H4 (cell line): ENCODE data around the gene ENTREP1. TPM values are rescaled to one million over a fixed set of nuclear protein-coding genes. Genes with fewer than 3 reads are reported as not detected.
"Not testable (repeated sequence)": the region's sequence is repeated elsewhere in the genome, so short reads cannot be mapped to it uniquely, and the experiment has no call there.

Source experiments
- DNase-seq: peaks from one replicate; pipeline ENCODE4 v3.0.0-alpha.2; 2015; ENCODE audit warnings: low spot score
- total RNA-seq: library from RNA; depleted of rRNA; stranded (reverse); fragments of >200 nt; shearing (Covaris generic); gene quantifications from 2 replicates; pipeline ENCODE4 v1.2.3, GENCODE V29; 2014

Gene ENTREP1
- total RNA-seq, 1 experiment from 2014 or later = 0.08 TPM

- DNase-seq = no peak
These were observed 87.1 kb downstream of the ENTREP1 start for GRCh38 chr9:69411931-69412740.

- no peak for DNase-seq
These were observed 87.7 kb downstream of the ENTREP1 start for GRCh38 chr9:69412741-69413150.

DNA sequence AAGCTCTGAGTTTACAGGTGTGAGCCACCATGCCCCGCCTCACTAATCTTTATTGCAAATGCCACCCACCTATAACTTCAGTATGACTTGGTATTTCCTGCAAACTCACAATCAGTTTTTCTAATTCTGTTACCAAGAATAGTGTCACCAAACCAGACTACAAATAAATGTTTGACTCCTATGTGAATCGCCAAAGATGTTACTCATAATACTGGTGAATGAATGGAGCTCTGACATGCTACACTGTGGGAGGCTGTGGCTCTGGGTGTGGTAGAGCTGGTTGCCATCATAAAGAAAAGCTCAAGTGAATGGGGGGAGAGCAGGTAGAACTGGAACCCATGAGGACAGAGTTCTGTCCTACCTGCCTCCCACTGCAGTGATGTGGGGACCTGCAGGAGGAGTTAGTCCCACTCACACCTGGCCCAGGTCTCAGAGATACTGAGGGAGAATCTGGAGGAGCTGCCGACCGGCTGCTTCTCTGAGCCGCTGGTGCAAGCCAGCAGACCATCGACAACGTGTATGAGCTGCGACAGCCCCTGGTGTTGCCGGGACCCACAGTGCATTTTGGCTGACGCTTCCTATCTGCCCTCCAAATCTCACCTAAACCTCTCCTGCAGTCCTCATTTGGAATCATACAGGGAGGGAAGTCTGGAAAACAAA lies 95.7 kb downstream of the ENTREP1 start:
- DNase-seq = no peak

GRCh38 chr9:69421908-69422801 lies 97.1 kb downstream of the ENTREP1 start:
- DNase-seq = peak; percentile 47

- no peak for DNase-seq
These were observed 100.3 kb downstream of the ENTREP1 start for GRCh38 chr9:69425136-69425801.

DNA sequence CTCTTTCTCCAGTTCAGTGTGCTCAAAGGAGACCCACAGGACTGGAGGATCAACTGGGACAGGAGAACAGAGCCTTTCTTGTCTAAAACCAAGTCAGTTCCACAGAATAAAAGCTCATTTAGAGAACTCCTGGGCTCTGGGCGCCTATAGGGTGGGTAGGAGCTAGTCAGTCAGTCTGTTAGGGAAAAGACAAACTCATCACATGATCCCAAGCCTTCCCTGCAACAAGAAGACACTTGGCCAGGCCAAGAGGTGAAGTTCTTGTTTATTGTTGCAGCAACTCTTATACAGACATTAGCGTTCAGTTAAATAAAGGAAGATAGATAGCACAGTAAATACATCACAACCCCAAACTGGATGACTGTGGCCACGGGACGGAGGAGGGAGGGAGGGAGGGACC lies 102.3 kb downstream of the ENTREP1 start:
- DNase-seq = no peak

DNA sequence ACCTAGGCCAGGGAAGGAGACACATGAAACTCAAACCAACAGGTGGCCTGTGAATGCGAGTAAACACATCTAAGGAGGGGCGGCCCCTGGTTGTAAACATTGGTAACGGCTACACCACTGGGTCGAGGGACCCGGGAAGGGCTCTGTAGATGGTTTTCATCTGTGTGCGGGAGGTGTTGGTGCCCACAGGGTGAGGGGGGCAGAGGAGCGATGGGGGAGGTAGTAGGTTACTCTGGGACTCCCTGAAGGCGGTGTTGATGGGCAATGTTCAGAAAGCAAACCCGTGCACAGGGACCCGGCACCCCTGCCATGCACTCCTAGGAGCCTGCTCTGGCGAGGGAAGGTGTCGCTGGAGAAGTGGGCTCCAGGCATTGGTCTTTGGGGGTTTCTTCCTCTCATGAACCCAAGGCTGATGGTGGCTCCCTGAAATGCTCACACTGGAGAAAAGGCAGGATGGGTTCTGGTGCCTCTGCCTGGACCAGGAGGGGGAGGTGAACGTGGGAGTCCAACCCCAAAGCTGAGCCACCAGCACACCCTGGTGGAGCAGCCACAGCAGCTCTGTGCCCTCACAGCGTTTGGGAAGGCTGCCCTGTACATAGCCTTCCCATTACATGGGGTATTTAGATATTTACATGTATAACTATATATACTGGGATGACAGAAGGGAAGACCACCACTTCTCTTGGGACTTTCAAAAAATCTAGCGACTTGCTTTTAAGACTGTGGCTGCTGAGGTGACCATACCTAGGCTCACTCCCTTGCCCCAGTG lies 103.2 kb downstream of the ENTREP1 start:
- DNase-seq = no peak

GRCh38 chr9:69429281-69429680 lies 104.3 kb downstream of the ENTREP1 start:
- no peak for DNase-seq

GRCh38 chr9:69430206-69430605 lies 105.2 kb downstream of the ENTREP1 start:
- no peak for DNase-seq

GRCh38 chr9:69431203-69431602 lies 106.2 kb downstream of the ENTREP1 start:
- no peak for DNase-seq

DNA sequence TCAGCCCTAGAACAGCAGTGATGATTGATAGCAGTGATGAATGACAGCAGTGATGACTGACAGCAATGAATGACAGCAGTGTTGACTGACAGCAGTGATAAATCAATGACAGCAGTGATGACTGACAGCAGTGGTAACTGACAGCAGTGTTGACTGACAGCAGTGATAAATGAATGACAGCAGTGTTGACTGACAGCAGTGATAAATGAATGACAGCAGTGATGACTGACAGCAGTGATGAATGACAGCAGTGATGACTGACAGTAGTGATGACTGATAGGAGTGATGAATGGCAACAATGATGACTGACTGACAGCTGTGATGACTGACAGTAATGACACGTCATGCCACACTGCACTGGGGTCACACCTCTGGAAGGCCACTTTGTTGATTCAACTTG lies 106.8 kb downstream of the ENTREP1 start:
- no peak for DNase-seq

DNA sequence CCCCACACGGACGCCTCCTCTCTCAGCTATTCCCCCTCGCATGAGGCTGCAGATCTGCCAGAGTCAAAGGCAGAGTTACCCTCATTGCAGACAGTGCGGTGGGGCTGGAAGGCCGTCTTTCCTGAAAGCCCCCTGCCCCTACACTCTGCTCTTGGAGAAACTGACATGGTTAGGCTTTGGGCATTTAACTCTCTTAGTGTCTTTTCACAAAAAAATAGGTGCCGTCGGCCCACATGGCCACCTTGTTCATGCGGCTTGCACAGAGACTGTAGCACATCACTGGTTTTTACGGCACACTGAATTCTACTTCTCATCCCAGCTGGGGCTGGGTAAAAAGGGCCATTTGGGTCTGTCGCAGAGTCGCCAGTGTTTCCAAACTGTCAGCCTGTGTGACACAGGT lies 107.6 kb downstream of the ENTREP1 start:
- DNase-seq = no peak

- DNase-seq = no peak
These were observed 108.4 kb downstream of the ENTREP1 start for GRCh38 chr9:69433392-69433791.

GRCh38 chr9:69433968-69434367 lies 109.0 kb downstream of the ENTREP1 start:
- no peak for DNase-seq

DNA sequence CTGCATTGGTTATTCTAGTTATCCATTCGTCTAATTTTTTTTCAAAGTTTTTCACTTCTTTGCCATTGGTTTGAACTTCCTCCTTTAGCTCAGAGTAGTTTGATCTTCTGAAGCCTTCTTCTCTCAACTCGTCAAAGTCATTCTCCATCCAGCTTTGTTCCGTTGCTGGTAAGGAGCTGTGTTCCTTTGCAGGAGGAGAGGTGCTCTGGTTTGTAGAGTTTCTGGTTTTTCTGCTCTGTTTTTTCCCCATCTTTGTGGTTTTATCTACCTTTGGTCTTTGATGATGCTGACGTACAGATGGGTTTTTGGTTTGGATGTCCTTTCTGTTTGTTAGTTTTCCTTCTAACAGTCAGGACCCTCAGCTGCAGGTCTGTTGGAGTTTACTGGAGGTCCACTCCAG lies 114.6 kb downstream of the ENTREP1 start:
- not testable (repeated sequence) for DNase-seq

- DNase-seq = not testable (repeated sequence)
These were observed 115.4 kb downstream of the ENTREP1 start for GRCh38 chr9:69440254-69440955.
